Adipocyte (in vitro differentiated cells): ENCODE data around the gene TRMT10A.
"Not testable (repeated sequence)": the region's sequence is repeated elsewhere in the genome, so short reads cannot be mapped to it uniquely, and the experiment has no call there.

ENCODE experiments used
- DNase-seq: peaks from one replicate; pipeline ENCODE4 v3.0.0-alpha.2; 2015; ENCODE audit warnings: low read depth
- H3K27me3 ChIP-seq: replicated peaks from 2 replicates; pipeline ENCODE4 v1.7.0; 2013; ENCODE audit warnings: mild to moderate bottlenecking, low read length, moderate library complexity; ENCODE audit not compliant: control insufficient read depth, insufficient read depth
- H3K36me3 ChIP-seq: 2 replicates; pipeline ENCODE4 v1.7.0; 2013; ENCODE audit warnings: low read length, mild to moderate bottlenecking, moderate library complexity; ENCODE audit not compliant: control insufficient read depth, insufficient read depth, severe bottlenecking
- H3K4me1 ChIP-seq: 2 replicates; pipeline ENCODE4 v1.7.0; 2013; ENCODE audit warnings: mild to moderate bottlenecking, low read length, moderate library complexity; ENCODE audit not compliant: control insufficient read depth, insufficient read depth
- H3K4me3 ChIP-seq: 2 replicates; pipeline ENCODE4 v1.7.0; 2013; ENCODE audit warnings: mild to moderate bottlenecking, low read length, moderate library complexity
- H3K9ac ChIP-seq: 2 replicates; pipeline ENCODE4 v1.7.0; 2013; ENCODE audit warnings: mild to moderate bottlenecking, low read length, moderate library complexity
- H3K9me3 ChIP-seq: 2 replicates; pipeline ENCODE4 v1.7.0; 2013; ENCODE audit warnings: mild to moderate bottlenecking, low read length, moderate library complexity; ENCODE audit not compliant: control insufficient read depth

Gene TRMT10A

GRCh38 chr4:99540277-99540939 lies 23.4 kb downstream of the TRMT10A start:
- Histone ChIP-seq H3K9me3 (no peaks in the 10 kb centered on the region), H3K27me3 (peaks cover 2% of the 10 kb centered on the region), H3K4me3 (no peak overlapping the region), H3K9ac (no peak overlapping the region), H3K36me3 (no peaks in the 10 kb centered on the region), H3K4me1 (no peaks in the 10 kb centered on the region)
- no peak for DNase-seq

GRCh38 chr4:99537674-99538073 lies 26.2 kb downstream of the TRMT10A start:
- Histone ChIP-seq H3K36me3 (no peaks in the 10 kb centered on the region), H3K4me3 (no peak overlapping the region), H3K27me3 (peaks cover 2% of the 10 kb centered on the region), H3K9me3 (no peaks in the 10 kb centered on the region), H3K9ac (no peak overlapping the region), H3K4me1 (no peaks in the 10 kb centered on the region)
- no peak for DNase-seq

DNA sequence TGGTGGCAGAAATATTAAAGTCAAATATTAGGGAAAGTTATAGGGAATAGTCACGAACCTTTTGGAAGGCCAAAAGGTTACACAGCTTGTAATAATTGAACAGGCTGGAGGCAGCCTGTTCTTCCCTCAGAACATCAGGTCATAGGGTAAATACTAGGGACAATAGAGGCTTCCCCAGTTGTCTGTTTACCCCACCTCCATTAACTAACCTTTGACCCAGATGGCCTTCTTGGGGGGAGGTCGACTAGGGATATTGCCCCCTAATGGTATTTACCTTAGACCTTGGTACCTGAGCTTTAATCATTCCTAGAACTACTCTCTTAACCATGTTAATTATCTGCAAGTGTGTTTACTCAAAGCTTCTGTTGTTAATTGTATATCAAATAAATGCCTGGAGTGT lies 27.0 kb downstream of the TRMT10A start:
- no peak for DNase-seq
- Histone ChIP-seq H3K27me3 (peaks cover 2% of the 10 kb centered on the region), H3K9me3 (no peaks in the 10 kb centered on the region), H3K36me3 (no peaks in the 10 kb centered on the region), H3K9ac (no peak overlapping the region), H3K4me1 (no peaks in the 10 kb centered on the region), H3K4me3 (no peak overlapping the region)

- Histone ChIP-seq H3K27me3 (peaks cover 2% of the 10 kb centered on the region), H3K9me3 (no peaks in the 10 kb centered on the region), H3K36me3 (no peaks in the 10 kb centered on the region), H3K4me3 (no peak overlapping the region), H3K4me1 (no peaks in the 10 kb centered on the region), H3K9ac (no peak overlapping the region)
- DNase-seq = no peak
Measured at GRCh38 chr4:99536271-99536670, 27.6 kb downstream of the TRMT10A start.

- not testable (repeated sequence) for H3K36me3 ChIP-seq, H3K4me3 ChIP-seq, H3K4me1 ChIP-seq, H3K27me3 ChIP-seq, H3K9me3 ChIP-seq, H3K9ac ChIP-seq, DNase-seq
Measured at GRCh38 chr4:99534699-99535098, 29.1 kb downstream of the TRMT10A start.

DNA sequence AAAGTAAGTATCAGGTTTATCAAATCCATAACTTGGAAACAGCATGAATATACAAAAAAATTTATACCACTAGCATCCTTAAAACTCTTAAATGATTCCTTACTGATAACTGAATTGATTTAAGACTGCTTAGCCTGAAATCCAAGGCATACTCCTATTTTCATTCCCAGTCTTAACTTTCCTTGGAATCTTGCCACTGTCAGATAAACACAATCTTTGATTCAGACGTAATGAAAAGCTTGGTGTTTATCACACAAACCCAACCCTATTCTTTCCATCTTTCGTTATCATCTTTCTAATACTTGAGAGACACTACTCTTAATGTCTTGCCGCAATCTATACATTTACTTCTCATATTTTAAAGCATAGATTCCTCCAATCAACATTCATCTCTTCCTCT lies 33.9 kb downstream of the TRMT10A start:
- H3K9me3 ChIP-seq = no peaks in the 10 kb centered on the region

GRCh38 chr4:99529228-99529627 lies 34.6 kb downstream of the TRMT10A start:
- Histone ChIP-seq H3K36me3 (no peaks in the 10 kb centered on the region), H3K9ac (no peak overlapping the region), H3K4me1 (peaks cover 12% of the 10 kb centered on the region), H3K4me3 (no peak overlapping the region), H3K9me3 (no peaks in the 10 kb centered on the region), H3K27me3 (peaks cover 4% of the 10 kb centered on the region)
- peak; percentile 51 for DNase-seq

More for the DNA sequence above, 33.9 kb downstream of the TRMT10A start:
- Histone ChIP-seq H3K36me3 (no peaks in the 10 kb centered on the region), H3K4me1 (peaks cover 12% of the 10 kb centered on the region), H3K27me3 (no peaks in the 10 kb centered on the region), H3K4me3 (no peak overlapping the region), H3K9ac (no peak overlapping the region)
- DNase-seq = no peak

DNA sequence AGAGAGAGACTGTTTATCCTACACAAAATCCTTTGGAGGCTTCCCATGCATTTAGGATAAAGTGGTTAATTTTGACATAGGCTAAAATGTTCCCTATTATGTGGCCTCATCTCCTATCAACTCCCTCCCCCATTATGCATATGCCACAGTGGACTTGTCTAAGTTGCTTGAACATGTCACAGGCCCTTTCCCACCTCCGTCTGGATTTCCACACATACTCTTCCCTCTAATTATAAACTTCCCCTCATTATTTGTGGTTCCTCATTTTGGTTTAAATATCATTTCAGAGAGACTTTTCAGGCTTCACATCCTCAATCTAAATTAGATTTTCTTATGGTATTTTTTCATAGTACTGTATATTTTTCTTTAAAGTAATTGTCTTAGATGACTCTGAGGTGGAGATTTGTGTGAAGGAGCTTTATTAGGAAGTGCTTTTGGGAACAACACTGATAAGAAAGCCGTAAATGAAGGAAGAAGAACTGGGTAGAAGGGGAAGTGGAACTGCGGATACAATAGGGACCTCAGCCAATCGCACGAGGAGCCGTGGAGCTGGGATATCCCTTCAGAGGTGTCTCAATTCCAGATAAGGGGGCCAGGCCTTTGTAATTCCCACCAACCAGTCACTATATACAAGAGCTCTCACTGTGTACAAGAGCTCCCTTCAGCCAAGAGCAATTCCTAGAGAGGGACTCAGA lies 45.1 kb downstream of the TRMT10A start:
- no peak for DNase-seq
- no peak overlapping the region for H3K9ac ChIP-seq
- peaks cover 3% of the 10 kb centered on the region for H3K27me3 ChIP-seq
- no peaks in the 10 kb centered on the region for H3K36me3 ChIP-seq
- H3K4me3 ChIP-seq = no peak overlapping the region
- H3K9me3 ChIP-seq = no peaks in the 10 kb centered on the region
- no peaks in the 10 kb centered on the region for H3K4me1 ChIP-seq

GRCh38 chr4:99510721-99511120 lies 53.1 kb downstream of the TRMT10A start, which contains the start of gene C4orf17:
C4orf17 (plus strand) TSS chr4:99511021; CDS start chr4:99513082, 2,061 bp downstream.
- Histone ChIP-seq H3K4me1 (no peaks in the 10 kb centered on the region), H3K36me3 (no peaks in the 10 kb centered on the region), H3K27me3 (peaks cover 4% of the 10 kb centered on the region), H3K9me3 (peaks cover 5% of the 10 kb centered on the region), H3K9ac (no peak within 1 kb of the TSS), H3K4me3 (no peak within 1 kb of the TSS)
- DNase-seq = no peak

GRCh38 chr4:99507762-99508161 lies 56.1 kb downstream of the TRMT10A start:
- Histone ChIP-seq H3K36me3 (no peaks in the 10 kb centered on the region), H3K9ac (no peak overlapping the region), H3K4me1 (no peaks in the 10 kb centered on the region), H3K9me3 (peaks cover 5% of the 10 kb centered on the region), H3K27me3 (peaks cover 4% of the 10 kb centered on the region), H3K4me3 (no peak overlapping the region)
- DNase-seq = no peak

GRCh38 chr4:99507349-99507748 lies 56.5 kb downstream of the TRMT10A start:
- DNase-seq = no peak
- H3K36me3 ChIP-seq = no peaks in the 10 kb centered on the region
- H3K4me3 ChIP-seq = no peak overlapping the region
- H3K4me1 ChIP-seq = no peaks in the 10 kb centered on the region
- H3K9ac ChIP-seq = no peak overlapping the region
- H3K27me3 ChIP-seq = peaks cover 4% of the 10 kb centered on the region
- H3K9me3 ChIP-seq = peaks cover 5% of the 10 kb centered on the region
